Progenitor cell of endocrine pancreas (in vitro differentiated cells): ENCODE results near the gene COP1. TPM values are rescaled to one million over a fixed set of nuclear protein-coding genes. Genes with fewer than 3 reads are reported as not detected.

Experiments used
- DNase-seq: peaks from one replicate; pipeline ENCODE4 v3.0.0; 2021; ENCODE audit warnings: low spot score; ENCODE audit not compliant: unreplicated experiment
- H3K27ac Mint-ChIP-seq: 2 replicates; pipeline ENCODE4 v1.8.0; 2021; ENCODE audit warnings: mild to moderate bottlenecking, moderate library complexity, mixed read lengths
- H3K27me3 Mint-ChIP-seq: 2 replicates; pipeline ENCODE4 v1.8.0; 2021; ENCODE audit warnings: mixed read lengths
- H3K36me3 Mint-ChIP-seq: 2 replicates; pipeline ENCODE4 v1.8.0; 2022; ENCODE audit warnings: mixed read lengths; ENCODE audit not compliant: insufficient read depth
- H3K4me1 Mint-ChIP-seq: 2 replicates; pipeline ENCODE4 v1.8.0; 2021; ENCODE audit warnings: low read depth, mixed read lengths
- H3K4me3 Mint-ChIP-seq: 2 replicates; pipeline ENCODE4 v1.8.0; 2021; ENCODE audit warnings: low read depth, mild to moderate bottlenecking, moderate library complexity, mixed read lengths
- H3K9me3 Mint-ChIP-seq: 2 replicates; pipeline ENCODE4 v1.8.0; 2021; ENCODE audit warnings: low read depth, mixed read lengths
- CTCF ChIP-seq: fragments of 200-600 bp; sonication (generic); IDR thresholded peaks from one replicate; pipeline ENCODE4 v1.5.0; 2021; ENCODE audit warnings: antibody characterized with exemption, mild to moderate bottlenecking; ENCODE audit not compliant: unreplicated experiment
- total RNA-seq: library from RNA; stranded (reverse); gene quantifications from 2 replicates; pipeline ENCODE4 v1.2.1, GENCODE V29; 2021

The COP1 gene
- total RNA-seq, 1 donor from 2014 or later, result 58.1 TPM

GRCh38 chr1:175951627-175952026, 255.5 kb downstream of the COP1 start:
- DNase-seq, result no peak
- H3K27ac Mint-ChIP-seq, result no peak overlapping the region
- no peaks in the 10 kb centered on the region for H3K27me3 Mint-ChIP-seq
- H3K9me3 Mint-ChIP-seq, result peaks cover 9% of the 10 kb centered on the region
- H3K4me3 Mint-ChIP-seq, result no peak overlapping the region
- no peaks in the 10 kb centered on the region for H3K4me1 Mint-ChIP-seq
- peaks cover 16% of the 10 kb centered on the region for H3K36me3 Mint-ChIP-seq
- TF ChIP-seq CTCF, result no peak

GRCh38 chr1:175947771-175948170, 259.3 kb downstream of the COP1 start:
- H3K27me3 Mint-ChIP-seq, result no peaks in the 10 kb centered on the region
- no peaks in the 10 kb centered on the region for H3K4me1 Mint-ChIP-seq
- no peak overlapping the region for H3K4me3 Mint-ChIP-seq
- H3K36me3 Mint-ChIP-seq, result peaks cover 17% of the 10 kb centered on the region
- H3K9me3 Mint-ChIP-seq, result peaks cover 9% of the 10 kb centered on the region
- no peak for DNase-seq
- H3K27ac Mint-ChIP-seq, result no peak overlapping the region
- no peak for TF ChIP-seq CTCF

GRCh38 chr1:175944591-175944990, 262.5 kb downstream of the COP1 start:
- no peak overlapping the region for H3K4me3 Mint-ChIP-seq
- peaks cover 21% of the 10 kb centered on the region for H3K36me3 Mint-ChIP-seq
- no peak overlapping the region for H3K27ac Mint-ChIP-seq
- no peaks in the 10 kb centered on the region for H3K4me1 Mint-ChIP-seq
- H3K9me3 Mint-ChIP-seq, result no peaks in the 10 kb centered on the region
- no peaks in the 10 kb centered on the region for H3K27me3 Mint-ChIP-seq
- no peak for DNase-seq
- TF ChIP-seq CTCF, result no peak

GRCh38 chr1:175941164-175941563, 265.9 kb downstream of the COP1 start:
- peaks cover 36% of the 10 kb centered on the region for H3K36me3 Mint-ChIP-seq

GRCh38 chr1:175936736-175937135, 270.4 kb downstream of the COP1 start:
- Mint-ChIP-seq H3K9me3 (no peaks in the 10 kb centered on the region), H3K4me3 (no peak overlapping the region), H3K36me3 (peaks cover 36% of the 10 kb centered on the region), H3K27me3 (no peaks in the 10 kb centered on the region), H3K27ac (no peak overlapping the region), H3K4me1 (no peaks in the 10 kb centered on the region)
- DNase-seq, result no peak
- TF ChIP-seq CTCF, result no peak

More at GRCh38 chr1:175941164-175941563, 265.9 kb downstream of the COP1 start:
- no peak for DNase-seq
- no peaks in the 10 kb centered on the region for H3K9me3 Mint-ChIP-seq
- H3K4me3 Mint-ChIP-seq, result no peak overlapping the region
- H3K4me1 Mint-ChIP-seq, result no peaks in the 10 kb centered on the region
- no peaks in the 10 kb centered on the region for H3K27me3 Mint-ChIP-seq
- no peak for TF ChIP-seq CTCF
- no peak overlapping the region for H3K27ac Mint-ChIP-seq
